ENCODE results near the gene FNTB. TPM values are rescaled to one million over a fixed set of nuclear protein-coding genes. Genes with fewer than 3 reads are reported as not detected.

FNTB gene
- total and polyA plus RNA-seq, 2 of the 8 experiments (the other 6 are each of a cell fraction or from before 2014, with no cell fraction given), result 16.0 to 20.7 TPM

- no peak for TF ChIP-seq CHD7 (IDR thresholded peaks at IDR 0.05; ENCODE audit: insufficient replicate concordance, low read length)
These were observed 39.1 kb downstream of the FNTB start (continued) for GRCh38 chr14:65025818-65026217.
